C4-2B (cell line): ENCODE measurements around the gene VSTM2L.

Source experiments
- H3K27ac ChIP-seq: fragments of 450-650 bp; 2 replicates; pipeline ENCODE4 v1.5.1; 2017
- CTCF ChIP-seq: fragments of 450-650 bp; conservative IDR thresholded peaks from 2 replicates; pipeline ENCODE4 v1.5.1; 2017; ENCODE audit warnings: mild to moderate bottlenecking
- ZFX ChIP-seq: fragments of 450-650 bp; IDR thresholded peaks from 2 replicates; pipeline ENCODE4 v1.6.1; 2017

The VSTM2L gene

DNA sequence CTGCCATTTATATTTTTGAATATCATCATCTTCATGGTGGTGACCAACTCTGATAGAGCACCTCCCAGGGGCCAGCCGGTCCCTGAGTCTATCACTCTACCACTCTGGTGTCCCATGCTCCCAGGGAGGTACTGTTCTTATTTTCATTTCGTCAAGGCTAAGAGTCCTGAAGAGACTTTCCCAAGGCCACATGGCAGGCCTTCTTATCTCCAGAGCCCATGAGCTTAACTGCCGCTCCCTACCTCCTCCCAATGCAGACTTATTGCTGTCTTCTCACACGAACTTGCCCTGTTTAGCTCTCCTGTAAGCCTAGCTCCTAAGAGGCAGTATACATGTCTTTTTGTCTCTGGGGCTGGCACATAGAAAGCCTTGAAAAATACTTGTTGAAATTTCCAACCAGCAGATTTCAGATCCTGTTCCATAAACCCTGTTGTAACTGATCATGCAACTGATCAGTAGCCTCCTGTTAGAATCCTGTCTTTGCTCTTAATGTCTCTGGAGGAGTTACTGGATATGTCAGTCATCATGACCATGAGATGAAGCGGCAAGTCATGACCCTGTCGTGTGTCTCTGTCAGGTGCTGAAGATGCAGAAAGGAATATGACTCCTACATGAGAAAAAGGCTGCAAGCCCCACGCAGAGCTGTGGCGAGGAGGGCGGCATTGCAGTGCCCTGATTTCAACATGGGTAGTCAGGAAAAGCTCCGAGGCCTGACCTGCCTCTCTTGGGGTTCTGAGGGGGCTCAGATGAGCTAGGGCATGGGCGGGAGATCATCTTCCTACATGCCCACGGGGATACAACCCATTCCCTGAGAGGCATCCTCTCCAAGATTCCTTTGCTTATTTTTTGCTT is 70.4 kb downstream of the VSTM2L start:
- TF ChIP-seq ZFX = no peak
- TF ChIP-seq CTCF = no peak

DNA sequence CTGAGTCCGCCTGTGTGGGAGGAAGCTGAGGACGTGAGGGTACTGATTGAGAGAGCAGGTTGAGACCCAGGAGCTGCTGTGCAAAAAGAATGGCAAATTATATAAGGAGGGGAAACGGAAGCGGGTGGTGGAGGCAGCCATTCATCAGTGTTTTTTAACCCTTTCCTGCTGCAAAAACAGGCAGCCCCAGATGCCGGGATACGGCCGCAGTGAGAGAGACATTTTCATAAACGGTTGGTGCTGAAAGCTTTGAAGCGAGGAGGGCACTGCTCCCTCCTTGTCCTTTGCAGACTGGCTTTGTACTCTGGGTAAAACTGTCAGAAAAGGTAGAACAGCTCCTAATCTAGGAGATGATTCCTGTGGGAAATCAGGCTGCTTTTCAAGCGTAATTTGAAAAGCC is 74.0 kb downstream of the VSTM2L start:
- TF ChIP-seq CTCF (no peak), ZFX (no peak)
- no peak overlapping the region for H3K27ac ChIP-seq

More for the DNA sequence above, 70.4 kb downstream of the VSTM2L start:
- H3K27ac ChIP-seq = no peak overlapping the region

- no peak overlapping the region for H3K27ac ChIP-seq
- TF ChIP-seq ZFX (no peak), CTCF (no peak)
These were observed 74.4 kb downstream of the VSTM2L start for GRCh38 chr20:37977338-37977737.

DNA sequence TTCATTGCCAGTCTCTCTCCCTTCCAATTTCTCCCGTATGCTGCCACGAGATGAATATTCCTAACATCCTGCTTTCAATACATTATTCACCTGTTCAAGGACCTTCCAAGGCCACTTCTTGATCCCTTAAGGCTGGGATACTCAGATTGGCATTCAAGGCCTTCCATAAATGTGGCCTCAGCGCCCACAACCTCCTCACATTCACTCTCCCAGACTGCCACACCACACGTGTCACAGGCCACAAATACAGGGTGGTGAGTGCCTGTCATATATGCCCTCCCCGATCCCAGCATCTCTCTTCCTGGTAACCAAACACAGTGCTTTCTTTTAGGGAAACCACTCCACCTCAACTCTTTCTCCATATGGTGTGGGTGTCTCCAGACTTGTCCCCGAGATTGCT is 74.9 kb downstream of the VSTM2L start:
- TF ChIP-seq CTCF = no peak
- TF ChIP-seq ZFX = no peak
- no peak overlapping the region for H3K27ac ChIP-seq

DNA sequence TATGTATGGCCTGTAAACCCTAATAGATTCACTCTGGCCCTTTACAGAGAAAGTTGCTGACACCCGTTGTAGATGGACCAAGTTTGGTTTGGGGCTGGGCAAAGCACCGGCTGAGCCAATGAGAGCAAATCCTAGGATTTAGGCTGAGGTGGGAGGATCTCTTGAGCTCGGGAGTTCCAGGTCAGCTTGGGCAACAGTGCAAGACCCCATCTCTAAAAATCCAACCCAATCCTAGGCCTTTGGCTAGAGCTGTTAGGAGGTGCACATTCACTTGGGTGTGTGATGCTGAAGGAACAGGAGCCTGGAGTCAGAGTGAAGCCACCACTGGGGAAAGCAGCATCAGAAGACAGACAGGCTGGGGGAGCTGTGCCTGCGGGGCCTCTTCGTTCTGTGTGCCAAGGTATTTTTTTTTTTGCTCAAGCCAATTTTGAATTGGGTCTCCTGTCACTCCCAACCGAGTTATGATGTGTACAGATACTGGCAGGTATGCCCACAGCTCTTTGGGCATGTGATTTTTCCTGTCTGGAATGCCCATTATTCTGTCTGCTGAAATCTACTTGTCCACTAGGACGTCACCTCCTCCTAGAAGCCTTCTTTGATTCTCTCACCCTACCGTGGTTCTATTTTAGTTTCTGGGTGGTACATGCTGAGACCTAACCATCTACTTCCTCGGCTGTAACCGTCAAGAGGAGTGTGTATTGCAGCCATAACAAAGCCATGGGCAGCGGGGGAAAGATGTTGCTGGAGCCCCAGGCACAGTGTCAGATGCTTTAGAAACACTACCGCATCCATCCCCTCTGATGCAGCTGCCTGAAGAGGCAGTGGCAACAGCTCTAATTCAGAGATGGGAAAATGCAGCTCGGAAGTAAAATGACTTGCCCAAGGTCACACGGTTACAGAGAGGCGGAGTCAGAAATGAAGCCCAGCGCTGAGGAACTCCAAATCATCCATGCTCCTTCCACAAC is 76.4 kb downstream of the VSTM2L start:
- H3K27ac ChIP-seq = no peak overlapping the region
- TF ChIP-seq CTCF = no peak
- no peak for TF ChIP-seq ZFX

GRCh38 chr20:37980383-37980782 is 77.5 kb downstream of the VSTM2L start:
- H3K27ac ChIP-seq = no peak overlapping the region
- TF ChIP-seq CTCF = no peak
- TF ChIP-seq ZFX = no peak

DNA sequence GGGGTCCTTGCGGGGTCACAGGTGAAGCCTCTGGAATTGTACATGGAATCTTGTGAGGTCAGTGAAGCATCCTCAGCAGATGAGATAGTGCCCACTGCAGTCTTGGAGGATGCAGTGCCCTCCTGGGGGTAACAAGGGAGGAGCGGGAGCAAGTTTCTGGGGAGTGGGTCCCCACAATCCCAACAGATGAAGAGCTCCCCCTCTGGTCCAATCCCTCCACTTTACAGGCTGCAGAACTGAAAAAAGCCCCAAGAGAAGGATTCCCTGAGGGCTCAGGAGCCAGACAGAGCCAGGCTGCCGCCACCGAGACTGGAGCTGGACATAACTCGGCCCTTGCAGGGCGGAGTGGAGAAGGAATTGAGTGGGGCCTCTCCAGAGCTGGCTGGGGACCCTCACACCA is 77.9 kb downstream of the VSTM2L start:
- H3K27ac ChIP-seq = no peak overlapping the region
- TF ChIP-seq CTCF (no peak), ZFX (no peak)
